Measurements from ENCODE around the gene RAPH1.

DNA sequence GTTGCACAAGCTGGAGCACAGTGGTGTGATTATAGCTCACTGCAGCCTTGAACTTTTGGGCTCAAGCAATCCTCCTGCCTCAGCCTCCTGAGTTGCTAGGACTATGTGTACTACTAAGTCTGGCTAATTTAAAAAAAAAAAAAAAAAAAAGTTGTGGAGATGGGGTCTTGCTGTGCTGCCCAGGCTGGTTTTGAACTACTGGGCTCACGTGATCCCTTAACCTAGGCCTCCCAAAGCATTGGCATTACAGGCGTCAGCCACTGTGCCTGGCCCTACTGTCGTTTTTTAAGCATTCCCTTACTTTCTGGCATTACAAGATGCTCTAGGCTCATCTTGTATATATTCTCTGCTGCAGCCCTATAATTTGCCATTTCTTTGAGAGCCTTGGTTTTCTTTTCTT lies 88.3 kb downstream of the RAPH1 start:
- TF ChIP-seq, protein P1, sequence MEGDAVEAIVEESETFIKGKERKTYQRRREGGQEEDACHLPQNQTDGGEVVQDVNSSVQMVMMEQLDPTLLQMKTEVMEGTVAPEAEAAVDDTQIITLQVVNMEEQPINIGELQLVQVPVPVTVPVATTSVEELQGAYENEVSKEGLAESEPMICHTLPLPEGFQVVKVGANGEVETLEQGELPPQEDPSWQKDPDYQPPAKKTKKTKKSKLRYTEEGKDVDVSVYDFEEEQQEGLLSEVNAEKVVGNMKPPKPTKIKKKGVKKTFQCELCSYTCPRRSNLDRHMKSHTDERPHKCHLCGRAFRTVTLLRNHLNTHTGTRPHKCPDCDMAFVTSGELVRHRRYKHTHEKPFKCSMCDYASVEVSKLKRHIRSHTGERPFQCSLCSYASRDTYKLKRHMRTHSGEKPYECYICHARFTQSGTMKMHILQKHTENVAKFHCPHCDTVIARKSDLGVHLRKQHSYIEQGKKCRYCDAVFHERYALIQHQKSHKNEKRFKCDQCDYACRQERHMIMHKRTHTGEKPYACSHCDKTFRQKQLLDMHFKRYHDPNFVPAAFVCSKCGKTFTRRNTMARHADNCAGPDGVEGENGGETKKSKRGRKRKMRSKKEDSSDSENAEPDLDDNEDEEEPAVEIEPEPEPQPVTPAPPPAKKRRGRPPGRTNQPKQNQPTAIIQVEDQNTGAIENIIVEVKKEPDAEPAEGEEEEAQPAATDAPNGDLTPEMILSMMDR (IDR thresholded peaks at IDR 0.05), result no peak
- TF ChIP-seq POLR2A (IDR thresholded peaks at IDR 0.05), result no peak
